Measurements from ENCODE around the gene MSI2.

GRCh38 chr17:57370619-57371018 lies 114.3 kb downstream of the MSI2 start:
- no peak for TF ChIP-seq POLR2A (IDR thresholded peaks at IDR 0.05)
- TF ChIP-seq EP300 (IDR thresholded peaks at IDR 0.05), result no peak

All from suprapubic skin (tissue), 2 donors.